Ovary (tissue), 9 donors: Measurements from ENCODE around the gene LRFN4. TPM values are rescaled to one million over a fixed set of nuclear protein-coding genes. Genes with fewer than 3 reads are reported as not detected.

Experiments used
- DNase-seq, 5 donors: peaks; one replicate each; pipeline ENCODE4 v3.0.0-alpha.2; 2019 to 2020
- H3K27ac ChIP-seq, 2 donors: fragments of 200-600 bp; one replicate each; pipeline versions ENCODE4 v1.5.1 to v1.8.0; 2019 to 2022
- H3K27me3 ChIP-seq: fragments of 200-600 bp; one replicate; pipeline ENCODE4 v1.8.0; 2022
- H3K36me3 ChIP-seq: fragments of 200-600 bp; sonication (generic); one replicate; pipeline ENCODE4 v1.5.1; 2019
- H3K4me1 ChIP-seq: one replicate; pipeline ENCODE4 v1.8.1; 2013; ENCODE audit warnings: mild to moderate bottlenecking, moderate library complexity; ENCODE audit not compliant: insufficient read depth
- H3K4me3 ChIP-seq: fragments of 200-600 bp; sonication (generic); one replicate; pipeline ENCODE4 v1.5.1; 2017
- H3K9me3 ChIP-seq, 2 donors: fragments of 200-600 bp in 1 of 2; sonication (generic) in 1 of 2; one replicate each; pipeline versions ENCODE4 v1.5.1 to v1.8.1; 2013 to 2019; ENCODE audit warnings: mild to moderate bottlenecking in 1 of 2, moderate library complexity in 1 of 2
- EP300 ChIP-seq: sonication (generic); formaldehyde crosslinking; IDR thresholded peaks from one replicate; pipeline ENCODE4 v1.6.1; 2017; ENCODE audit warnings: antibody characterized with exemption
- POLR2A ChIP-seq: fragments of 450-650 bp; IDR thresholded peaks from one replicate; pipeline ENCODE4 v1.6.1; 2017; ENCODE audit warnings: antibody characterized with exemption, mild to moderate bottlenecking, moderate library complexity
- WGBS, 3 donors: extraction: QIAGEN DNeasy Blood & Tissue Kit in 1 of 3; methylation state at CpG; one replicate each; pipeline versions ENCODE4 v1.1.5 to v1.1.7; 2013 to 2017; 5-methylcytosine and 5-hydroxymethylcytosine counted together
- intact Hi-C, 4 donors: fragments of 100-400 bp; cut with DNase I; formaldehyde crosslinking; loops; one replicate each; pipeline versions ENCODE4 v1.11.0 to v1.15.1; 2022 to 2023
- polyA plus RNA-seq, 2 donors: library from polyadenylated mRNA; stranded (reverse); fragments of 200-250 nt in 1 of 2; fragments of 350-450 nt in 1 of 2; fragmentation: Illumina TruSeq in 1 of 2; extraction: RNeasy Lipid Tissue Mini Kit (QIAGEN cat#74804) in 1 of 2; gene quantifications; one replicate each; pipeline ENCODE4 v1.2.3, GENCODE V29; 2013 to 2014
- total RNA-seq, 7 donors: library from RNA; depleted of rRNA in 2 of 7; stranded (reverse); fragments of >200 nt in 2 of 7; fragmentation: NEBNext Ultra II Directional in 3 of 7; extraction: Animal tissue kit (Norgen Biotek cat#: 25700) in 3 of 7; gene quantifications; one replicate each; pipeline versions ENCODE4 v1.1.0 to v1.2.4, GENCODE V29; 2016 to 2023
- TF ChIP-seq, protein P1 (sequence below), 3 donors: fragments of 450-650 bp in 2 of 3; fragments of 200-600 bp in 1 of 3; IDR thresholded peaks; one replicate each; pipeline versions ENCODE4 v1.5.1 to v1.8.0; 2016 to 2022; ENCODE audit warnings: antibody characterized with exemption in 3 of 3, mild to moderate bottlenecking in 1 of 3
- donor health status: DM: no; HTN: no; CAD: no; lungs with moderate emphysema.
- donor health status: DM: no; HTN: no; CAD: no.
- donor health status: Bipolar disorder and iron deficiency.
- donor health status: DM: yes; HTN: yes; CAD: no.
- donor health status: DM: no; HTN: no; CAD: no.
- donor health status: DM: yes; HTN: yes; CAD: no.

The LRFN4 gene
- total and polyA plus RNA-seq, 9 donors, result 1.3 to 18.1 (median 9.3) TPM; not detected in 1

DNA sequence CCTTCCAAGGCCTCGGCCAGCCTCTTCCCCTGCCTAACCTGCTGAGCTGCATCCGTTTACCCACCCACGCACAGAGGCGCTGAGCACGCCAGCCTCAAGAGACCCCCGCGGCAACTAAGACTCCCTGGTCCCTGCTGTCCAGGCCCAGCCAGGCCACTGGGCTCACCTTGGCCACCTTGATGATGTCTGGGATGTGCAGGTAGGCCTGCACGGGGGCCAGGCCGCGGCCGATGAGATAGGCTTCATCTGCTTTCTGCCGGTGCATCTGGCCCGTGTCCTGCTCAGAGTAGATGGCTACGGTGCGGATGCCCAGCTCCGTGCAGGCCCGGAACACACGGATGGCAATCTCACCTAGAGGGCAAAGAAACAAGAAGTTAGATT is 14.6 kb downstream of the LRFN4 start:
- TF ChIP-seq EP300 (no peak), POLR2A (no peak)
- TF ChIP-seq, protein P1, sequence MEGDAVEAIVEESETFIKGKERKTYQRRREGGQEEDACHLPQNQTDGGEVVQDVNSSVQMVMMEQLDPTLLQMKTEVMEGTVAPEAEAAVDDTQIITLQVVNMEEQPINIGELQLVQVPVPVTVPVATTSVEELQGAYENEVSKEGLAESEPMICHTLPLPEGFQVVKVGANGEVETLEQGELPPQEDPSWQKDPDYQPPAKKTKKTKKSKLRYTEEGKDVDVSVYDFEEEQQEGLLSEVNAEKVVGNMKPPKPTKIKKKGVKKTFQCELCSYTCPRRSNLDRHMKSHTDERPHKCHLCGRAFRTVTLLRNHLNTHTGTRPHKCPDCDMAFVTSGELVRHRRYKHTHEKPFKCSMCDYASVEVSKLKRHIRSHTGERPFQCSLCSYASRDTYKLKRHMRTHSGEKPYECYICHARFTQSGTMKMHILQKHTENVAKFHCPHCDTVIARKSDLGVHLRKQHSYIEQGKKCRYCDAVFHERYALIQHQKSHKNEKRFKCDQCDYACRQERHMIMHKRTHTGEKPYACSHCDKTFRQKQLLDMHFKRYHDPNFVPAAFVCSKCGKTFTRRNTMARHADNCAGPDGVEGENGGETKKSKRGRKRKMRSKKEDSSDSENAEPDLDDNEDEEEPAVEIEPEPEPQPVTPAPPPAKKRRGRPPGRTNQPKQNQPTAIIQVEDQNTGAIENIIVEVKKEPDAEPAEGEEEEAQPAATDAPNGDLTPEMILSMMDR (IDR thresholded peaks at IDR 0.05), result no peak
- Histone ChIP-seq H3K36me3 (no peaks in the 10 kb centered on the region), H3K27ac (no peak overlapping the region), H3K4me1 (no peaks in the 10 kb centered on the region), H3K4me3 (no peak overlapping the region), H3K27me3 (no peaks in the 10 kb centered on the region), H3K9me3 (no peaks in the 10 kb centered on the region)
- 94 to 97% (median 94%) methylated on average over 18 of the region's 18 CpGs for WGBS, 3 donors
- DNase-seq, result no peak
- intact Hi-C loops, result no loop called here

DNA sequence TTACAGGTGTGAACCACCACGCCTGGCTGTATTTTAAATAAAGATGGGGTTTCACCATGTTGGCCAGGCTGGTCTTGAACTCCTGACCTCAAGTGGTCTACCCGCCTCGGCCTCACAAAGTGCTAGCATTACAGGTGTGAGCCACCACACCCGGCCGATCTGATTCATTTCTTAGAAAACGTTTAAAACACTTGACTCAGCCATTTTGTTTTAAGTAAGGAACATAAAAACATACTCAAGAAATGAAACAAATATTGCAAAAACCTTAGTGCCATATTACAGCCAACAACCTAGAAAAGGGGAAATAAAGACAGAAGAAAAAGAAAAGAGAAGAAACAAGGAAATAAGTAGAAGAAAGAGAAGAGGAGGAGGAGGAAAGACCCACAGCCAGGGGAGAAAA is 17.4 kb downstream of the LRFN4 start:
- intact Hi-C loops, result no loop called here
- no peaks in the 10 kb centered on the region for H3K27me3 ChIP-seq
- 82 to 90% (median 83%) methylated on average over 6 of the region's 6 CpGs for WGBS, 3 donors
- no peak overlapping the region for H3K27ac ChIP-seq
- DNase-seq, result no peak
- no peaks in the 10 kb centered on the region for H3K4me1 ChIP-seq
- H3K4me3 ChIP-seq, result no peak overlapping the region
- H3K9me3 ChIP-seq, result no peaks in the 10 kb centered on the region
- TF ChIP-seq, protein P1 (IDR thresholded peaks at IDR 0.05), result no peak
- H3K36me3 ChIP-seq, result no peaks in the 10 kb centered on the region

DNA sequence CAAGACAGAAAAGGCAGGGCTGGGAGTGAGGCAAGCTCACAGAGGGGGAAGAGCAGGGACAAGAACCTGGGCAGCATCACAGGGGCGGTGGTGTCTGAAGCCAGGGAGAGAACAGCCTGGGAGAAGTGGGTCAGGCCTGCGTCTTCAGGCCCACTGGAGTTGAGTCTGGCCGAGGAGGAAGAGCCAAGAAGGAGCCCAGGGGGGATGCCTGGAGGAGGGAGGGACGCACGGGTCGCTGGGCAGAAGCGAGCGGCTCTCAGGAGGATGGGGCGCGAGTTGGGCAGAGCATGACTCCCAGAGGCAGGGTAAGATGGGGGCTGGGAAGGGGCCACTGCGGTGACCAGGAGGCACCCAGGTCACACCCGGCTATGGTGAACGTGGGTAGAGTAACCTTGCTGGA is 18.5 kb downstream of the LRFN4 start:
- Histone ChIP-seq H3K4me3 (no peak overlapping the region), H3K4me1 (no peaks in the 10 kb centered on the region), H3K27me3 (no peaks in the 10 kb centered on the region), H3K36me3 (no peaks in the 10 kb centered on the region), H3K27ac (no peak overlapping the region), H3K9me3 (no peaks in the 10 kb centered on the region)
- 88 to 90% (median 90%) methylated on average over 13 of the region's 13 CpGs for WGBS, 3 donors
- peak in 1 of 5 donors; percentile 10 for DNase-seq
- TF ChIP-seq EP300, result no peak
- TF ChIP-seq, protein P1 (IDR thresholded peaks at IDR 0.05), result no peak
- no peak for TF ChIP-seq POLR2A
- intact Hi-C loops, result no loop called here

DNA sequence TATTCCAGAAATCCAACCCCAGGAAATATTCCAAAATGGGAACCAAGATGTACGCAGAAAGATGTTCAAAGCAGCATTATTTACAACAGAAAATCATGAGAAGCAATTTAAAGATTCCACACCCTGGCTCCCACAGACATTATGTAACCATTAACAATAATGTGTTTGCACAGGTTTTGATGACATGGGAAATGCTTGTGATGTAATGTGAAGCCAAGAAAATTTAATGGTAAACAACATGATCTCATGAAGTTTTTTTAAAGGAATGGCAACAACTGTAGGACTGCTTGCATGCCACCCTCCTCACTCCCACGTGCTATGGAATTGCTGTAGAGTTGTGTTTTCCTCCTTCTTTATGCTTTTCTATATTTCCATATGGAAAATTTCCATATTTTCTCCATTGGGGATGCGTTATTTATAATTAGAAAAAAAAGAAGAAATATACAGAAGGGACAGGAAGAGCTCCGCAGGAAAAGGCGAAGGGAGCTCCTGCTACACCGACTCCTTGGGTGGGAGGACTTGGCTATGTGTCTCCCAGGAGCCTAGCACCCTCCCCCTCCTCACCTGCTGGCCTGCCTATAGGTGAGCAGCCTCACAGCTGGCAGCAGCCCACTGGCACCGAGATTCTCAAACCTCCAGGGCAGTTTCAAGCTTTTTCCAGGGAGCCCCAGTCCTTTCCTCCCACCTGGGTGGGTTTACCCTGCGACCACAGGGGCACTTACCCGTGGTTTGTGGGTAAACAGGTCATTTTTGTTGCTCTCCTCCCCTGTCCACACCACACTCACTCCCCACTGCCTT is 20.9 kb downstream of the LRFN4 start:
- TF ChIP-seq POLR2A (no peak), EP300 (no peak)
- TF ChIP-seq, protein P1 (IDR thresholded peaks at IDR 0.05), result no peak
- Histone ChIP-seq H3K27ac (no peak overlapping the region), H3K4me1 (no peaks in the 10 kb centered on the region), H3K9me3 (no peaks in the 10 kb centered on the region), H3K27me3 (no peaks in the 10 kb centered on the region), H3K4me3 (no peak overlapping the region), H3K36me3 (no peaks in the 10 kb centered on the region)
- DNase-seq, result peak in 1 of 5 donors; percentile 14
- intact Hi-C loops, result no loop called here
- 71 to 79% (median 75%) methylated on average over 9 of the region's 9 CpGs for WGBS, 3 donors
